LoVo (cell line): ENCODE results near the gene FRMD4B.
A peak's percentile ranks its signal among the peaks of the same experiment; 100 is the strongest.
"Not testable (repeated sequence)": the region's sequence is repeated elsewhere in the genome, so short reads cannot be mapped to it uniquely, and the experiment has no call there.

Experiments
- DNase-seq: peaks from one replicate; pipeline ENCODE4 v3.0.0-alpha.2; 2016; ENCODE audit warnings: low spot score

Gene FRMD4B

GRCh38 chr3:69322512-69322911 is 63.4 kb downstream of the FRMD4B start:
- DNase-seq, result not testable (repeated sequence)

GRCh38 chr3:69322158-69322509 is 63.8 kb downstream of the FRMD4B start:
- no peak for DNase-seq

GRCh38 chr3:69321301-69322157 is 64.4 kb downstream of the FRMD4B start:
- no peak for DNase-seq

GRCh38 chr3:69320871-69321271 is 65.0 kb downstream of the FRMD4B start:
- no peak for DNase-seq

GRCh38 chr3:69319652-69320051 is 66.2 kb downstream of the FRMD4B start:
- DNase-seq, result no peak

GRCh38 chr3:69318410-69318809 is 67.5 kb downstream of the FRMD4B start:
- no peak for DNase-seq

- no peak for DNase-seq
Observed at GRCh38 chr3:69313251-69313650, 72.6 kb downstream of the FRMD4B start.

GRCh38 chr3:69309814-69310213 is 76.1 kb downstream of the FRMD4B start:
- no peak for DNase-seq

GRCh38 chr3:69306239-69307185 is 79.4 kb downstream of the FRMD4B start:
- DNase-seq, result peak; percentile 70

- no peak for DNase-seq
Observed at GRCh38 chr3:69305011-69305410, 80.9 kb downstream of the FRMD4B start.

- no peak for DNase-seq
Observed at GRCh38 chr3:69304396-69304795, 81.5 kb downstream of the FRMD4B start.

- DNase-seq, result no peak
Observed at GRCh38 chr3:69300296-69300695, 85.6 kb downstream of the FRMD4B start.

- DNase-seq, result no peak
Observed at GRCh38 chr3:69299344-69299743, 86.5 kb downstream of the FRMD4B start.

- DNase-seq, result no peak
Observed at GRCh38 chr3:69297501-69297900, 88.4 kb downstream of the FRMD4B start.

- no peak for DNase-seq
Observed at GRCh38 chr3:69296995-69297394, 88.9 kb downstream of the FRMD4B start.

- DNase-seq, result no peak
Observed at GRCh38 chr3:69294014-69294766, 91.7 kb downstream of the FRMD4B start.

- DNase-seq, result no peak
Observed at GRCh38 chr3:69292959-69293574, 92.8 kb downstream of the FRMD4B start.

GRCh38 chr3:69292185-69292584 is 93.7 kb downstream of the FRMD4B start:
- no peak for DNase-seq

GRCh38 chr3:69290430-69290829 is 95.5 kb downstream of the FRMD4B start:
- DNase-seq, result no peak

- no peak for DNase-seq
Observed at GRCh38 chr3:69290006-69290405, 95.9 kb downstream of the FRMD4B start.

GRCh38 chr3:69288161-69288895 is 97.6 kb downstream of the FRMD4B start:
- DNase-seq, result no peak
